ENCODE results near the gene EXOC4.

The EXOC4 gene

GRCh38 chr7:133556048-133556447, 303.2 kb downstream of the EXOC4 start:
- DNase-seq = no peak
- TF ChIP-seq GATA1 (IDR thresholded peaks at IDR 0.05; ENCODE audit: low read depth, low read length) = no peak
- TF ChIP-seq POLR2A (IDR thresholded peaks at IDR 0.05; ENCODE audit: low read length) = no peak

GRCh38 chr7:133556553-133556952, 303.7 kb downstream of the EXOC4 start:
- TF ChIP-seq POLR2A (IDR thresholded peaks at IDR 0.05; ENCODE audit: low read length) = no peak
- TF ChIP-seq GATA1 (IDR thresholded peaks at IDR 0.05; ENCODE audit: low read depth, low read length) = no peak
- DNase-seq = no peak

DNA sequence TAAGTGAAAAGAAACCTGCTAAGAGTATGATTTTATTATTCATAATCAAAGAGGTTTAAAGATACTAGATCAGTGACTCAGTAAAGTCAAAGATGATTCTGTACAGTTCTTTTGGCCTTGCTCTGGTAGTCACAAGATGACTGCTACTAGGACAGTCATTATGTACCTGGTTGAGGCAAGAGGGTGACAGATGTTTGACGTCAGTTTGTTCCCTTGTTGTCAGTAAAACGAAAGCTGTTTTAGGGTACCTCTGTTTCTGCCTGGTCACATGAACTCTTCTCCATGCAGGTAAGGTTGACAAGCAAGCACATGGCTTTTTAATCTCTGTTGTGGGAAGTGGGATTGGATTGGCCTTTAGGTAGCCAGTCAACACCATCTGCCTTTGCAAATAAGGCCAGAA, 308.0 kb downstream of the EXOC4 start:
- TF ChIP-seq GATA1 (IDR thresholded peaks at IDR 0.05; ENCODE audit: low read depth, low read length) = no peak
- no peak for TF ChIP-seq POLR2A (IDR thresholded peaks at IDR 0.05; ENCODE audit: low read length)
- no peak for DNase-seq

GRCh38 chr7:133561396-133561795, 308.5 kb downstream of the EXOC4 start:
- TF ChIP-seq GATA1 (IDR thresholded peaks at IDR 0.05; ENCODE audit: low read depth, low read length) (no peak), POLR2A (IDR thresholded peaks at IDR 0.05; ENCODE audit: low read length) (no peak)
- no peak for DNase-seq

DNA sequence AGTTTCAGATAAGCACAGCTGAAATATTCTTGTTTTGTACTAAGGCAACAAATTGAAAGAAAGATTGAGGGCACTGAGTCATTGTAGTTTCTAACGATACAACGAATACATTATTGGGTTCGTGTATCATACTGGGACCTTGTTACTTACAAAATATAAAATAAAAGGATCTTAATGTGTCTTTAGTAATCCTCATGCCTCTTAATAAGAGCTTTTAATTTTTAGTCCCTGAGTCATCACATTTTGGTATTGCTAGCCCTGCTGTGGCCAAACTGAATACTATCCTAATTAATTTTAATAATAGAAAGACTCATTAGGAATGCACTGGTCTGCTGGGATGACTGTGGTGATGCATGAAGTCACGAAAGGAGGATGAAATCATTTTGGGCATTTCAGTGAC, 309.7 kb downstream of the EXOC4 start:
- TF ChIP-seq GATA1 (IDR thresholded peaks at IDR 0.05; ENCODE audit: low read depth, low read length) (no peak), POLR2A (IDR thresholded peaks at IDR 0.05; ENCODE audit: low read length) (no peak)
- no peak for DNase-seq

GRCh38 chr7:133563251-133563650, 310.4 kb downstream of the EXOC4 start:
- DNase-seq = no peak

GRCh38 chr7:133564484-133564883, 311.6 kb downstream of the EXOC4 start:
- no peak for DNase-seq
- TF ChIP-seq GATA1 (IDR thresholded peaks at IDR 0.05; ENCODE audit: low read depth, low read length) (no peak), POLR2A (IDR thresholded peaks at IDR 0.05; ENCODE audit: low read length) (no peak)

More at GRCh38 chr7:133563251-133563650, 310.4 kb downstream of the EXOC4 start:
- TF ChIP-seq GATA1 (IDR thresholded peaks at IDR 0.05; ENCODE audit: low read depth, low read length) (no peak), POLR2A (IDR thresholded peaks at IDR 0.05; ENCODE audit: low read length) (no peak)

GRCh38 chr7:133568544-133568943, 315.7 kb downstream of the EXOC4 start:
- no peak for DNase-seq
- TF ChIP-seq POLR2A (IDR thresholded peaks at IDR 0.05; ENCODE audit: low read length) (no peak), GATA1 (IDR thresholded peaks at IDR 0.05; ENCODE audit: low read depth, low read length) (no peak)

- TF ChIP-seq GATA1 (IDR thresholded peaks at IDR 0.05; ENCODE audit: low read depth, low read length) (no peak), POLR2A (IDR thresholded peaks at IDR 0.05; ENCODE audit: low read length) (no peak)
- DNase-seq = no peak
Measured at GRCh38 chr7:133570321-133570720, 317.4 kb downstream of the EXOC4 start.

DNA sequence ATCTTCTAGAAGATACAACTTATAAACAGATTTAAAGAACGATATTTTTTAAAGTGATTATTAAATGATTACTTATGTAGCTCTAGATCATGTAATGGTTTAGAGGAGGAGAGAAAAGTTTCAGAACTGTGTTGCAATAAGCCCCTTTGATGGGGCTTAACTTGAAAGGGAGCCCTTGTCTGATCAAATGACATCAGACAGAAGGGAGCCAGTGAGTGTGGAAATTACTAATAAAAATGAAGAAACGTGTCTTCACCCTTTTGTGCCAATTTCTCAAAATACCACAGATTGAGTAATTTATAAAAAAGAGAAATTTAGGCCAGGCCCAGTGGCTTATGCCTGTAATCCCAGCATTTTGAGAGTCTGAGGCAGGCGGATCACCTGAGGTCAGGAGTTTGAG, 318.2 kb downstream of the EXOC4 start:
- no peak for TF ChIP-seq POLR2A (IDR thresholded peaks at IDR 0.05; ENCODE audit: low read length)
- TF ChIP-seq GATA1 (IDR thresholded peaks at IDR 0.05; ENCODE audit: low read depth, low read length) = no peak
- DNase-seq = no peak

- TF ChIP-seq GATA1 (IDR thresholded peaks at IDR 0.05; ENCODE audit: low read depth, low read length) = no peak
- TF ChIP-seq POLR2A (IDR thresholded peaks at IDR 0.05; ENCODE audit: low read length) = no peak
- no peak for DNase-seq
Measured at GRCh38 chr7:133572087-133572486, 319.2 kb downstream of the EXOC4 start.

DNA sequence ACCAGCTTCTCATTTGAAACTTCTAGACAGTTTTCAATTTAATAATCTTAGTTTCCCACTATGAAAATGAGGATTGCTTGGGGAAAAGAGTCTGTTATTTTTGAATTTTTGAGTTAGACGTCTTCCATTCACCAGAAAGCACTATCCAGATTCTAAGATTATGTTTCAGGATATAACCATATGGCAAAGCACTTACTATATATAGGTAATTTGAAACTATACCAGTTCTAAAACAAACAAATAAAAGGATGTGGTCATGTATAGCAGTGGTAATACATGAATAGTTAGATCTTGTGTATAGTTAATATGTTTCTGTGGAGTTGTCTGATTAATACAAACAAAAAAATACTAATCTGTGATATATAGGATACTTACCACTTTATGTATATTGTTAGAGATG, 320.0 kb downstream of the EXOC4 start:
- no peak for DNase-seq
- TF ChIP-seq POLR2A (IDR thresholded peaks at IDR 0.05; ENCODE audit: low read length) (no peak), GATA1 (IDR thresholded peaks at IDR 0.05; ENCODE audit: low read depth, low read length) (no peak)

GRCh38 chr7:133573554-133574265, 320.8 kb downstream of the EXOC4 start:
- TF ChIP-seq GATA1 (IDR thresholded peaks at IDR 0.05; ENCODE audit: low read depth, low read length) (no peak), POLR2A (IDR thresholded peaks at IDR 0.05; ENCODE audit: low read length) (no peak)
- DNase-seq = no peak

DNA sequence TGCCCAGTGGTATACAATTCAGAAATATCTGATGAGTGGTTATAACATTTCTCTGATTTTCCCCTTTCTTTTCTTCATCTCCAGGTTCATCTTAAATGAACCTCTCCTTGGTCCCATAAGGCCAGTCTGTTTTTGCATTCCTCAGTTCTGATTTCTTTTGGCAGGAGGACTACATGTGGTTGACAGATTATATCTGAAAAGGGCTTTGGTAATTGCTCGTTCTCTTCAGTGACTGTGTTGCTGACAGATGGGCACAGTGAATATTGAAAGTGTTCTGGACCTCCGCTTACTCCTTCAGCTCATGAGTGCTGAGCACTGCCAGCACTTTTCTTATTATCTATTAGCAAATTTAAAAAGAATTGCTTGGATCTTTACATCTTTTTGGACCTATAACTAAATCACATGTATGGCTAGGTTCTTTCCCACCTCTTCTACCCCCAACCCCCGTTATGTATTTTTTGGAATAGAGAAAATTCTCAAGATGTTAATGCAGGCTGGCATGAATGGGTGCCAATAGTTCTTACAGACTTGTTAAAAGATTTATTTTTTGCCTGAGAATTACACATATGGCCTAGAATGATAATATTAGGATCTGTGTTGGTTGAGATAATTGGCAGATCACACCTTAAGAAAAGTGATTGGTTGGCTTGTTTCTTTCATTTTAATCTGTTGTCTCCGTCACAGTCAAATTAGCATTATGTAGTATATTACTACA, 323.0 kb downstream of the EXOC4 start:
- TF ChIP-seq POLR2A (IDR thresholded peaks at IDR 0.05; ENCODE audit: low read length) (no peak), GATA1 (IDR thresholded peaks at IDR 0.05; ENCODE audit: low read depth, low read length) (no peak)
- no peak for DNase-seq

Measured in erythroblast (primary cell).